SK-N-SH treated with all-trans-retinoic acid at 6 μM for 48 hours (cell line): ENCODE results near the gene CSF1.

ENCODE experiments used
- ATAC-seq: fragments of 200-7000 bp; cut with Tn5 transposase; 3 replicates; pipeline ENCODE4 v1.9.1; 2020; ENCODE audit warnings: mild to moderate bottlenecking, moderate library complexity
- ARNTL ChIP-seq: fragments of 450-650 bp; formaldehyde crosslinking; IDR thresholded peaks from 2 replicates; pipeline ENCODE4 v1.5.0; 2020; ENCODE audit warnings: low read depth, mild to moderate bottlenecking, moderate library complexity, borderline replicate concordance
- CREB5 ChIP-seq: fragments of 250-450 bp; sonication (Bioruptor Pico); IDR thresholded peaks from 2 replicates; pipeline ENCODE4 v1.5.1; 2020; ENCODE audit warnings: low read depth, mild to moderate bottlenecking, moderate library complexity
- CSDC2 ChIP-seq: fragments of 250-450 bp; sonication (Bioruptor Pico); IDR thresholded peaks from 2 replicates; pipeline ENCODE4 v1.5.0; 2020; ENCODE audit warnings: mild to moderate bottlenecking, moderate library complexity
- CSRNP3 ChIP-seq: fragments of 250-450 bp; sonication (Bioruptor Pico); IDR thresholded peaks from 2 replicates; pipeline ENCODE4 v1.5.1; 2021; ENCODE audit warnings: mild to moderate bottlenecking, moderate library complexity
- ESRRG ChIP-seq: fragments of 250-450 bp; sonication (Bioruptor Pico); IDR thresholded peaks from 2 replicates; pipeline ENCODE4 v1.6.1; 2021; ENCODE audit warnings: mild to moderate bottlenecking
- GLIS3 ChIP-seq: fragments of 250-450 bp; sonication (Bioruptor Pico); IDR thresholded peaks from 2 replicates; pipeline ENCODE4 v1.5.0; 2020; ENCODE audit warnings: mild to moderate bottlenecking, moderate library complexity
- ISL1 ChIP-seq: fragments of 250-450 bp; sonication (Bioruptor Pico); IDR thresholded peaks from 2 replicates; pipeline ENCODE4 v2.1.2; 2022; ENCODE audit warnings: mild to moderate bottlenecking, moderate library complexity
- OSR1 ChIP-seq: fragments of 250-450 bp; sonication (Bioruptor Pico); IDR thresholded peaks from 2 replicates; pipeline ENCODE4 v1.8.0; 2022; ENCODE audit warnings: moderate library complexity, mild to moderate bottlenecking, inconsistent platforms
- PATZ1 ChIP-seq: fragments of 250-450 bp; sonication (Bioruptor Pico); IDR thresholded peaks from 2 replicates; pipeline ENCODE4 v1.8.0; 2020; ENCODE audit warnings: mild to moderate bottlenecking, moderate library complexity, borderline replicate concordance
- POU6F1 ChIP-seq: fragments of 250-450 bp; sonication (Bioruptor Pico); IDR thresholded peaks from 2 replicates; pipeline ENCODE4 v1.8.0; 2021; ENCODE audit warnings: low read depth, mild to moderate bottlenecking, moderate library complexity, borderline replicate concordance
- PPARA ChIP-seq: fragments of 250-450 bp; sonication (Bioruptor Pico); IDR thresholded peaks from 2 replicates; pipeline ENCODE4 v1.5.0; 2020; ENCODE audit warnings: mild to moderate bottlenecking, borderline replicate concordance
- RARB ChIP-seq: fragments of 250-450 bp; sonication (Bioruptor Pico); IDR thresholded peaks from 2 replicates; pipeline ENCODE4 v1.8.0; 2021; ENCODE audit warnings: mild to moderate bottlenecking, moderate library complexity
- TCF4 ChIP-seq: fragments of 250-450 bp; sonication (Bioruptor Pico); IDR thresholded peaks from 2 replicates; pipeline ENCODE4 v1.8.0; 2021; ENCODE audit warnings: mild to moderate bottlenecking, moderate library complexity, borderline replicate concordance
- TOX ChIP-seq: fragments of 250-450 bp; sonication (Bioruptor Pico); IDR thresholded peaks from 2 replicates; pipeline ENCODE4 v1.8.0; 2021; ENCODE audit warnings: mild to moderate bottlenecking, moderate library complexity, borderline replicate concordance
- TSHZ2 ChIP-seq: fragments of 250-450 bp; sonication (Bioruptor Pico); IDR thresholded peaks from 2 replicates; pipeline ENCODE4 v1.5.0; 2020; ENCODE audit warnings: mild to moderate bottlenecking, moderate library complexity
- ZC3H10 ChIP-seq: fragments of 250-450 bp; sonication (Bioruptor Pico); IDR thresholded peaks from 2 replicates; pipeline ENCODE4 v1.5.1; 2021; ENCODE audit warnings: mild to moderate bottlenecking, moderate library complexity
- ZFP3 ChIP-seq: fragments of 250-450 bp; sonication (Bioruptor Pico); IDR thresholded peaks from 2 replicates; pipeline ENCODE4 v1.5.0; 2020; ENCODE audit warnings: mild to moderate bottlenecking, moderate library complexity
- ZFP30 ChIP-seq: fragments of 450-650 bp; formaldehyde crosslinking; IDR thresholded peaks from 2 replicates; pipeline ENCODE4 v1.5.0; 2022; ENCODE audit warnings: mild to moderate bottlenecking, moderate library complexity
- ZNF565 ChIP-seq: fragments of 450-650 bp; formaldehyde crosslinking; conservative IDR thresholded peaks from 2 replicates; pipeline ENCODE4 v1.5.0; 2020; ENCODE audit warnings: low read depth, mild to moderate bottlenecking, moderate library complexity
- ZNF70 ChIP-seq: fragments of 450-650 bp; formaldehyde crosslinking; IDR thresholded peaks from 2 replicates; pipeline ENCODE4 v1.5.0; 2020; ENCODE audit warnings: mild to moderate bottlenecking, moderate library complexity
- ZNF8 ChIP-seq: fragments of 450-650 bp; formaldehyde crosslinking; IDR thresholded peaks from 2 replicates; pipeline ENCODE4 v1.5.0; 2020; ENCODE audit warnings: mild to moderate bottlenecking, moderate library complexity

The CSF1 gene

GRCh38 chr1:109880971-109881894 is 29.4 kb upstream of the CSF1 start (continued):
- TF ChIP-seq CSRNP3 (CRISPR knock-in tag) (no peak), PPARA (no peak), ZC3H10 (CRISPR knock-in tag) (no peak), ZNF70 (CRISPR knock-in tag) (no peak), PATZ1 (CRISPR knock-in tag) (no peak), ZFP3 (no peak), CSDC2 (no peak)

- TF ChIP-seq ZC3H10 (CRISPR knock-in tag) (no peak), RARB (CRISPR knock-in tag) (no peak), CSDC2 (no peak), GLIS3 (CRISPR knock-in tag) (no peak), ARNTL (no peak), POU6F1 (CRISPR knock-in tag) (no peak), ZNF8 (CRISPR knock-in tag) (no peak), ZNF70 (CRISPR knock-in tag) (no peak), TOX (CRISPR knock-in tag) (no peak), TSHZ2 (no peak), CREB5 (no peak), OSR1 (CRISPR knock-in tag) (no peak), ISL1 (CRISPR knock-in tag) (no peak), ZFP30 (no peak), TCF4 (no peak), ZNF565 (CRISPR knock-in tag) (no peak), CSRNP3 (CRISPR knock-in tag) (no peak), PATZ1 (CRISPR knock-in tag) (no peak), ESRRG (CRISPR knock-in tag) (no peak)
- no peak for ATAC-seq
These were observed 28.8 kb upstream of the CSF1 start for GRCh38 chr1:109881906-109882287.
